Measurements from ENCODE around the gene DNM3. TPM values are rescaled to one million over a fixed set of nuclear protein-coding genes. Genes with fewer than 3 reads are reported as not detected.

Gene DNM3
- total RNA-seq, 1 donor, result 2.0 TPM

DNA sequence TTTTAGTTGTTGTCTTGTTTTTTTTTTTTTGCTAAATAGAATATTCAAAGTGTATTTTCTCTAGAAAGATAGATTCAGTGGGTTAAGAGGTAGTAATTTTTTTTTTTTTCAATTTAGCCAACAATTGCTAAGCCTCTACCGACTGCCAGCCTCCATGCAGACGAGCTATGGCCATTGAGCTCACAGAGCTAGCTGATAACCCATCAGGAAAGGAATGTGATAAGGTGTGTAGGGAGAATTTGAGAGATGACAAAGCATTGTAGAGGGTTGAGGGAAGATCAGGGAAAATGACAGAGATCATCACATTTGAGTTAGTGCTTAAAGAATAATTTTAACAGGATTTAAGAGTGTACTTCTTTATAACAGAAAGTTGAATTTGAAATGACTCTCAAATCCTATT lies 30.6 kb downstream of the DNM3 start:
- DNase-seq (ENCODE audit: low read depth), result no peak
- no peak overlapping the region for H3K4me3 ChIP-seq (ENCODE audit: low read depth, low read length)
- no peak for TF ChIP-seq CTCF (IDR thresholded peaks at IDR 0.05; ENCODE audit: insufficient read depth, low read length)

DNA sequence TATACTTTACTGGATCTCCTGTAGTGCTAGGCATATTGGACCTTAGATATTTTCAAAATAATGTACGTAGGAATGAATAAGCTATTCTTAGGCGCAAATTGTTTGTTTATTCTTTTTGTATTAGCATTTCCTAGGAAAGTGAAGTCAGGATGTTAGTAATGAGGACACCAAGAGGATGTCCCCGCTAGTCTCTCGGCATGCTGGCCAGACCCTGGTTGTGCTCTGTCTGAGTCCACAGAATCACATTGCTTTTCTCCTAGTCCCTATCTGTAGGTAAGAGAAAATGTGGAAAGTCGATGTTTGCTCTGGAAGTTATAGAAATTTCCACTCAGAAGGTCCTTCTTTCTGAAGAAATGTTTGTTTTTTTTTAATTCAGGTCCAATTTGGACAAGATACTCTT lies 31.1 kb downstream of the DNM3 start:
- no peak for TF ChIP-seq CTCF (IDR thresholded peaks at IDR 0.05; ENCODE audit: insufficient read depth, low read length)
- H3K4me3 ChIP-seq (ENCODE audit: low read depth, low read length), result no peak overlapping the region
- no peak for DNase-seq (ENCODE audit: low read depth)

- no peak overlapping the region for H3K4me3 ChIP-seq (ENCODE audit: low read depth, low read length)
- TF ChIP-seq CTCF (IDR thresholded peaks at IDR 0.05; ENCODE audit: insufficient read depth, low read length), result no peak
- DNase-seq (ENCODE audit: low read depth), result no peak
Measured at GRCh38 chr1:171873664-171874063, 32.4 kb downstream of the DNM3 start.

DNA sequence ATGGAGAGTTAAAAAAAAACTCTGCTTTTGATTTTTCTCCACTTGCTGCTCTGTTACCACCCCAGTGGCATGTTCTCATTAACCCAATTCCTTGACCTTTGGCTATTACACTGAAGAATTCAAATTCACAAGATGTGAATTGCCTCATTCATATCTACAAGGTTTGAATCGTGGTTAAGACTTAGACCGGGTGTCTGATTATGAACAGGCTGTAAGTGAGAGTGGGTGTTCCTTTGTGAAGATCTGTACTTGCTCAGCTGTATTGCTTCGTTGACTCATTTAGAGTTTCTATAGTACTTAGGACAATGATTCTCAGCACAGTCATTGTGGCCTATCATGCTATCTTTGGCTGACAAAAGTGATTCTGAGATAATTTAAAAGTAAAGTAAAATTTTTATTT lies 36.4 kb downstream of the DNM3 start:
- DNase-seq (ENCODE audit: low read depth), result peak; percentile 24
- no peak for TF ChIP-seq CTCF (IDR thresholded peaks at IDR 0.05; ENCODE audit: insufficient read depth, low read length)
- H3K4me3 ChIP-seq (ENCODE audit: low read depth, low read length), result no peak overlapping the region

GRCh38 chr1:171879556-171879955 lies 38.3 kb downstream of the DNM3 start:
- H3K4me3 ChIP-seq (ENCODE audit: low read depth, low read length), result no peak overlapping the region
- DNase-seq (ENCODE audit: low read depth), result no peak
- TF ChIP-seq CTCF (IDR thresholded peaks at IDR 0.05; ENCODE audit: insufficient read depth, low read length), result no peak

GRCh38 chr1:171881442-171881841 lies 40.1 kb downstream of the DNM3 start:
- TF ChIP-seq CTCF (IDR thresholded peaks at IDR 0.05; ENCODE audit: insufficient read depth, low read length), result no peak
- DNase-seq (ENCODE audit: low read depth), result no peak
- H3K4me3 ChIP-seq (ENCODE audit: low read depth, low read length), result no peak overlapping the region

DNA sequence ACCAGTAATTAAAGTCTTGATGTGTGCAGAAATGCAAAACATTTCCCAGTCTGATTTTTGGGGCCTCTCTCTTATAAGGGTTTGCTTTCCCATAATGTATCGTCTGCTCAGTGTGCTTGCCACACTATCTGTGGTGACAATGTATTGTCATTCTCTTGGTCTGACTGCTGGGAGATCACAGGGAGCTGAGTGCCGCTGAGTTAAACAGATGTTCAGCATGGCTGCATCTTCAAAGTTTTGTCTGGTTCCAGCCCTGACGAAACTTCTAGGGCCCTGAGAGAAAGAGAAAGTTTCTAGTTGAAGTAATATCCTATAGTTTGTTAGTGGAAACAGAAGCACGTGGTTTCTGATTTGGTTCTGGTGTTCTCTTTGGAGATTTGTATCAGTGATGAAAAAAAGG lies 42.6 kb downstream of the DNM3 start:
- no peak overlapping the region for H3K4me3 ChIP-seq (ENCODE audit: low read depth, low read length)
- no peak for DNase-seq (ENCODE audit: low read depth)
- TF ChIP-seq CTCF (IDR thresholded peaks at IDR 0.05; ENCODE audit: insufficient read depth, low read length), result no peak
